Natural killer cell (primary cell): ENCODE results near the gene REV1. TPM values are rescaled to one million over a fixed set of nuclear protein-coding genes. Genes with fewer than 3 reads are reported as not detected.
A peak's percentile ranks its signal among the peaks of the same experiment; 100 is the strongest.

Experiments
- ATAC-seq, 3 donors: fragments of 150-1000 bp in 2 of 3; fragments of 200-7000 bp in 1 of 3; cut with Tn5 transposase; 1 replicate in 1 of 3; 2 replicates in 2 of 3; pipeline ENCODE4 v1.10.0; 2021; ENCODE audit warnings: mild to moderate bottlenecking in 2 of 3, moderate library complexity in 2 of 3
- DNase-seq, 2 donors: peaks; one replicate each; pipeline versions ENCODE4 v3.0.0 to v3.0.0-alpha.2; 2013 to 2021; ENCODE audit warnings: mixed read lengths in 1 of 2
- H3K27ac ChIP-seq: one replicate; pipeline ENCODE4 v1.5.1; 2013; ENCODE audit warnings: mild to moderate bottlenecking, low read length
- H3K27me3 ChIP-seq: one replicate; pipeline ENCODE4 v1.6.1; 2013; ENCODE audit warnings: low read length; ENCODE audit not compliant: control insufficient read depth, insufficient read depth
- H3K36me3 ChIP-seq: one replicate; pipeline ENCODE4 v1.6.1; 2013; ENCODE audit warnings: low read length; ENCODE audit not compliant: control insufficient read depth, insufficient read depth
- H3K4me1 ChIP-seq: one replicate; pipeline ENCODE4 v1.6.1; 2013; ENCODE audit warnings: low read length; ENCODE audit not compliant: control insufficient read depth, insufficient read depth
- H3K4me3 ChIP-seq: one replicate; pipeline ENCODE4 v1.5.1; 2013; ENCODE audit warnings: low read length
- H3K9me3 ChIP-seq: one replicate; pipeline ENCODE4 v1.6.1; 2013; ENCODE audit warnings: low read length; ENCODE audit not compliant: control insufficient read depth, insufficient read depth
- H3K27ac Mint-ChIP-seq, 2 donors: one replicate each; pipeline ENCODE4 v1.8.0; 2022; ENCODE audit warnings: mild to moderate bottlenecking in 2 of 2, mixed read lengths in 2 of 2, moderate library complexity in 1 of 2
- H3K27me3 Mint-ChIP-seq, 2 donors: one replicate each; pipeline ENCODE4 v1.8.0; 2022; ENCODE audit warnings: low read depth in 2 of 2, mixed read lengths in 2 of 2
- H3K36me3 Mint-ChIP-seq: one replicate; pipeline ENCODE4 v1.8.0; 2022; ENCODE audit warnings: mixed read lengths
- H3K4me1 Mint-ChIP-seq, 2 donors: one replicate each; pipeline ENCODE4 v1.8.0; 2022; ENCODE audit warnings: mixed read lengths in 2 of 2
- H3K4me3 Mint-ChIP-seq: one replicate; pipeline ENCODE4 v1.8.0; 2022; ENCODE audit warnings: mild to moderate bottlenecking, moderate library complexity, mixed read lengths
- H3K9me3 Mint-ChIP-seq, 2 donors: one replicate each; pipeline ENCODE4 v1.8.0; 2022; ENCODE audit warnings: mixed read lengths in 2 of 2
- CTCF ChIP-seq: fragments of 200-600 bp; IDR thresholded peaks from one replicate; pipeline ENCODE4 v1.8.0; 2022; ENCODE audit warnings: antibody characterized with exemption
- WGBS: methylation state at CpG from one replicate; pipeline ENCODE4 v1.1.7; 2013; ENCODE audit warnings: missing lambda C conversion rate; ENCODE audit not compliant: insufficient coverage; 5-methylcytosine and 5-hydroxymethylcytosine counted together
- intact Hi-C: fragments of 100-400 bp; cut with micrococcal nuclease; formaldehyde crosslinking; loops from one replicate; pipeline ENCODE4 v1.14.2; 2022
- total RNA-seq, 4 donors: library from RNA; stranded (reverse); fragments of 120-200 nt in 1 of 4; gene quantifications; one replicate each; pipeline versions ENCODE4 v1.2.3 to v1.2.4, GENCODE V29; 2013 to 2022

The REV1 gene
- 10 to 100 TPM; 34.7 to 49.1 (median 38.5) TPM for total RNA-seq
- total RNA-seq (2013), result 69.4 TPM

GRCh38 chr2:99489761-99490622 is at the start of gene REV1:
TSS of gene REV1 (minus strand) at chr2:99490017. CDS start at chr2:99464975, 25,042 bp downstream.
- H3K9me3 ChIP-seq, result no peaks in the 10 kb centered on the region
- Mint-ChIP-seq H3K36me3 (peaks cover 6% of the 10 kb centered on the region), H3K9me3 (no peaks in the 10 kb centered on the region), H3K27me3 (peaks cover 8 to 11% of the 10 kb centered on the region in 2 donors), H3K4me1 (peaks cover 29 to 33% of the 10 kb centered on the region in 2 donors), H3K4me3 (peak within 1 kb of the TSS; percentile 98), H3K27ac (peak within 1 kb of the TSS; percentile 95 to 97)
- H3K4me3 ChIP-seq, result peak within 1 kb of the TSS; percentile 84
- no peaks in the 10 kb centered on the region for H3K27me3 ChIP-seq
- DNase-seq (peak; percentile 92 to 97), ATAC-seq (peak; percentile 80 to 93 (median 84))
- intact Hi-C loops, result loop anchor here (1.0 to 5.0 kb wide), 4 partner anchors 154 to 403 kb away; partner anchors contain the start of genes C2orf15, MITD1, MRPL30 and TXNDC9
- peaks cover 10% of the 10 kb centered on the region for H3K4me1 ChIP-seq
- under 1% methylated on average over 113 of the region's 113 CpGs for WGBS
- H3K27ac ChIP-seq, result peak within 1 kb of the TSS; percentile 87
- TF ChIP-seq CTCF, result peak; percentile 79
- H3K36me3 ChIP-seq, result no peaks in the 10 kb centered on the region

GRCh38 chr2:99537910-99538485 is 48.2 kb upstream of the REV1 start:
- Histone ChIP-seq H3K4me1 (no peaks in the 10 kb centered on the region), H3K27me3 (no peaks in the 10 kb centered on the region), H3K27ac (no peak overlapping the region), H3K36me3 (no peaks in the 10 kb centered on the region), H3K4me3 (no peak overlapping the region), H3K9me3 (no peaks in the 10 kb centered on the region)
- no peak for ATAC-seq
- Mint-ChIP-seq H3K27me3 (peaks cover 9 to 26% of the 10 kb centered on the region in 2 donors), H3K9me3 (no peaks in the 10 kb centered on the region), H3K27ac (no peak overlapping the region), H3K36me3 (no peaks in the 10 kb centered on the region), H3K4me1 (no peaks in the 10 kb centered on the region), H3K4me3 (no peak overlapping the region)
- DNase-seq, result no peak
- TF ChIP-seq CTCF, result no peak
- 94% methylated on average over 4 of the region's 4 CpGs for WGBS
- intact Hi-C loops, result no loop called here

- H3K9me3 ChIP-seq, result no peaks in the 10 kb centered on the region
- 100% methylated on average over 1 of the region's 2 CpGs for WGBS
- H3K27me3 ChIP-seq, result no peaks in the 10 kb centered on the region
- no peak for TF ChIP-seq CTCF
- Mint-ChIP-seq H3K9me3 (no peaks in the 10 kb centered on the region), H3K4me3 (no peak overlapping the region), H3K4me1 (no peaks in the 10 kb centered on the region), H3K27me3 (peaks cover 0 to 7% of the 10 kb centered on the region in 2 donors), H3K36me3 (no peaks in the 10 kb centered on the region), H3K27ac (no peak overlapping the region)
- intact Hi-C loops, result no loop called here
- no peak overlapping the region for H3K4me3 ChIP-seq
- H3K4me1 ChIP-seq, result no peaks in the 10 kb centered on the region
- ATAC-seq, result no peak
- DNase-seq, result no peak
- H3K27ac ChIP-seq, result no peak overlapping the region
- H3K36me3 ChIP-seq, result no peaks in the 10 kb centered on the region
Measured at GRCh38 chr2:99524056-99524455, 34.2 kb upstream of the REV1 start.
